H9 (cell line): ENCODE data around the gene WSCD2. TPM values are rescaled to one million over a fixed set of nuclear protein-coding genes. Genes with fewer than 3 reads are reported as not detected.

ENCODE experiments used
- DNase-seq: peaks from one replicate; pipeline ENCODE4 v3.0.0-alpha.2; 2017
- H2AFZ ChIP-seq: one replicate; pipeline ENCODE4 v1.6.1; 2013; ENCODE audit warnings: mild to moderate bottlenecking, low read length, control low read depth, moderate library complexity
- H2AK5ac ChIP-seq: 2 replicates; pipeline ENCODE4 v1.6.1; 2013; ENCODE audit warnings: low read length, control low read depth, mixed read lengths; ENCODE audit not compliant: insufficient read length
- H2BK120ac ChIP-seq: one replicate; pipeline ENCODE4 v1.6.1; 2013; ENCODE audit warnings: low read depth, mild to moderate bottlenecking, low read length, control low read depth, inconsistent platforms; ENCODE audit not compliant: poor library complexity, severe bottlenecking
- H2BK12ac ChIP-seq: 2 replicates; pipeline ENCODE4 v1.6.1; 2013; ENCODE audit warnings: low read length, control low read depth, mixed read lengths, low read depth; ENCODE audit not compliant: insufficient read length
- H2BK15ac ChIP-seq: 2 replicates; pipeline ENCODE4 v1.6.1; 2013; ENCODE audit warnings: low read depth, low read length, control low read depth
- H2BK20ac ChIP-seq: one replicate; pipeline ENCODE4 v1.6.1; 2013; ENCODE audit warnings: low read depth, mild to moderate bottlenecking, low read length, control low read depth, inconsistent platforms; ENCODE audit not compliant: poor library complexity, severe bottlenecking
- H2BK5ac ChIP-seq: 2 replicates; pipeline ENCODE4 v1.6.1; 2013; ENCODE audit warnings: low read length, control low read depth, mixed read lengths; ENCODE audit not compliant: insufficient read length
- H3K14ac ChIP-seq: 2 replicates; pipeline ENCODE4 v1.6.1; 2013; ENCODE audit warnings: low read length, control low read depth; ENCODE audit not compliant: insufficient read depth
- H3K18ac ChIP-seq: 2 replicates; pipeline ENCODE4 v1.6.1; 2013; ENCODE audit warnings: low read depth, mild to moderate bottlenecking, mixed read lengths, low read length, control low read depth; ENCODE audit not compliant: insufficient read length
- H3K23ac ChIP-seq: 2 replicates; pipeline ENCODE4 v1.6.1; 2013; ENCODE audit warnings: low read length, control low read depth, mixed read lengths, low read depth; ENCODE audit not compliant: insufficient read length
- H3K23me2 ChIP-seq: 2 replicates; pipeline ENCODE4 v1.6.1; 2013; ENCODE audit warnings: low read depth, mild to moderate bottlenecking, mixed read lengths, low read length, control low read depth; ENCODE audit not compliant: insufficient read length, poor library complexity, severe bottlenecking
- H3K27ac ChIP-seq: 2 replicates; pipeline ENCODE4 v1.5.1; 2013; ENCODE audit warnings: low read length, control low read depth, mixed read lengths, low read depth; ENCODE audit not compliant: insufficient read length
- H3K27me3 ChIP-seq: 2 replicates; pipeline ENCODE4 v1.6.1; 2013; ENCODE audit warnings: low read length, control low read depth, inconsistent platforms; ENCODE audit not compliant: insufficient read depth
- H3K4ac ChIP-seq: 2 replicates; pipeline ENCODE4 v1.6.1; 2013; ENCODE audit warnings: low read depth, mild to moderate bottlenecking, control low read depth, inconsistent platforms, low read length, moderate library complexity
- H3K4me1 ChIP-seq: 2 replicates; pipeline ENCODE4 v1.6.1; 2013; ENCODE audit warnings: low read length, control low read depth, inconsistent platforms; ENCODE audit not compliant: insufficient read depth
- H3K4me2 ChIP-seq: 2 replicates; pipeline ENCODE4 v1.6.1; 2013; ENCODE audit warnings: low read length, control low read depth, mixed read lengths; ENCODE audit not compliant: insufficient read length, insufficient read depth
- H3K56ac ChIP-seq: 2 replicates; pipeline ENCODE4 v1.6.1; 2013; ENCODE audit warnings: low read depth, mild to moderate bottlenecking, mixed read lengths, low read length, control low read depth; ENCODE audit not compliant: insufficient read length
- H3K79me1 ChIP-seq: 2 replicates; pipeline ENCODE4 v1.6.1; 2013; ENCODE audit warnings: low read depth, mild to moderate bottlenecking, moderate library complexity, low read length, control low read depth, inconsistent platforms; ENCODE audit not compliant: insufficient read depth, poor library complexity, severe bottlenecking
- H3K79me2 ChIP-seq: 2 replicates; pipeline ENCODE4 v1.6.1; 2013; ENCODE audit warnings: low read length, control low read depth, inconsistent platforms; ENCODE audit not compliant: insufficient read depth
- H3K9ac ChIP-seq: 2 replicates; pipeline ENCODE4 v1.6.1; 2013; ENCODE audit warnings: low read length, control low read depth, mixed read lengths; ENCODE audit not compliant: insufficient read length; ENCODE audit errors: extremely low read depth
- H3K9me3 ChIP-seq: one replicate; pipeline ENCODE4 v1.6.1; 2013; ENCODE audit warnings: low read depth, low read length, inconsistent platforms; ENCODE audit not compliant: control insufficient read depth
- H3T11ph ChIP-seq: one replicate; pipeline ENCODE4 v1.6.1; 2013; ENCODE audit warnings: mild to moderate bottlenecking, low read length, control low read depth, inconsistent platforms
- H4K20me1 ChIP-seq: one replicate; pipeline ENCODE4 v1.6.1; 2013; ENCODE audit not compliant: control insufficient read depth, insufficient read length, insufficient read depth
- H4K5ac ChIP-seq: 2 replicates; pipeline ENCODE4 v1.6.1; 2013; ENCODE audit warnings: low read depth, mild to moderate bottlenecking, mixed read lengths, low read length, control low read depth; ENCODE audit not compliant: insufficient read length
- H4K8ac ChIP-seq: replicated peaks from 2 replicates; pipeline ENCODE4 v1.6.1; 2013; ENCODE audit warnings: low read length, control low read depth, mixed read lengths, low read depth; ENCODE audit not compliant: insufficient read length
- H4K91ac ChIP-seq: 2 replicates; pipeline ENCODE4 v1.6.1; 2013; ENCODE audit warnings: low read depth, mild to moderate bottlenecking, moderate library complexity, mixed read lengths, low read length, control low read depth; ENCODE audit not compliant: insufficient read length
- H3K27ac Mint-ChIP-seq, 3 experiments: 2 replicates in 2 of 3; 3 replicates in 1 of 3; pipeline ENCODE4 v1.8.0; 2020 to 2021; ENCODE audit warnings: mixed read lengths in 3 of 3, mild to moderate bottlenecking in 1 of 3, moderate library complexity in 1 of 3
- H3K27me3 Mint-ChIP-seq: 2 replicates; pipeline ENCODE4 v1.8.0; 2021; ENCODE audit warnings: low read depth, mild to moderate bottlenecking, moderate library complexity, mixed read lengths
- H3K36me3 Mint-ChIP-seq, 3 experiments: 2 replicates in 2 of 3; 3 replicates in 1 of 3; pipeline ENCODE4 v1.8.0; 2020 to 2021; ENCODE audit warnings: low read depth in 3 of 3, mixed read lengths in 3 of 3; ENCODE audit not compliant: insufficient read depth in 1 of 3
- H3K4me1 Mint-ChIP-seq, 2 experiments: 2 replicates each; pipeline ENCODE4 v1.8.0; 2020; ENCODE audit warnings: mixed read lengths in 2 of 2
- H3K4me3 Mint-ChIP-seq, 2 experiments: 2 replicates in 1 of 2; 3 replicates in 1 of 2; pipeline ENCODE4 v1.8.0; 2020 to 2021; ENCODE audit warnings: mild to moderate bottlenecking in 2 of 2, mixed read lengths in 2 of 2, moderate library complexity in 1 of 2
- H3K9me3 Mint-ChIP-seq, 2 experiments: 2 replicates in 1 of 2; 3 replicates in 1 of 2; pipeline ENCODE4 v1.8.0; 2020; ENCODE audit warnings: mild to moderate bottlenecking in 2 of 2, mixed read lengths in 2 of 2, moderate library complexity in 1 of 2
- WGBS: extraction: QIAGEN DNeasy Blood & Tissue Kit; methylation state at CpG from one replicate; pipeline ENCODE4 v1.1.7; 2013; ENCODE audit warnings: missing lambda C conversion rate, low lambda C conversion rate, mixed read lengths; ENCODE audit not compliant: insufficient read length; ENCODE audit errors: extremely low coverage; 5-methylcytosine and 5-hydroxymethylcytosine counted together
- total RNA-seq: library from RNA; stranded (reverse); gene quantifications from 2 replicates; pipeline ENCODE4 v1.2.1, GENCODE V29; 2021
- TF ChIP-seq, protein P1 (sequence below): fragments of 200-600 bp; sonication (generic); conservative IDR thresholded peaks from 3 replicates; pipeline ENCODE4 v1.8.0; 2021; ENCODE audit warnings: antibody characterized with exemption, mild to moderate bottlenecking

The WSCD2 gene
- total RNA-seq, 1 experiment from 2014 or later = 0.92 TPM

- Histone ChIP-seq H2AFZ (no peak overlapping the region), H2BK120ac (no peak overlapping the region), H3K14ac (no peak overlapping the region), H3K56ac (no peak overlapping the region), H3K9me3 (no peaks in the 10 kb centered on the region), H3K79me1 (no peaks in the 10 kb centered on the region), H4K8ac (no peak overlapping the region), H2AK5ac (no peak overlapping the region), H4K91ac (no peak overlapping the region), H2BK15ac (no peak overlapping the region), H3K23ac (no peak overlapping the region), H4K5ac (no peak overlapping the region), H3K27me3 (no peaks in the 10 kb centered on the region), H2BK20ac (no peak overlapping the region), H3K27ac (no peak overlapping the region), H2BK12ac (no peak overlapping the region), H3T11ph (no peak overlapping the region), H3K4me2 (no peak overlapping the region), H3K4ac (no peak overlapping the region), H3K18ac (no peak overlapping the region), H3K79me2 (no peaks in the 10 kb centered on the region), H3K4me1 (peaks cover 7% of the 10 kb centered on the region), H4K20me1 (no peaks in the 10 kb centered on the region), H3K9ac (no peak overlapping the region), H2BK5ac (no peak overlapping the region), H3K23me2 (no peaks in the 10 kb centered on the region)
- no peaks in the 10 kb centered on the region; a peak in 1 of 5 replicates for H3K9me3 Mint-ChIP-seq
- H3K27me3 Mint-ChIP-seq = peaks cover 5% of the 10 kb centered on the region
- H3K4me3 Mint-ChIP-seq = no peak overlapping the region
- no peaks in the 10 kb centered on the region for H3K36me3 Mint-ChIP-seq
- no CpG with 5 or more reads among the region's 4 CpGs for WGBS
- TF ChIP-seq, protein P1, sequence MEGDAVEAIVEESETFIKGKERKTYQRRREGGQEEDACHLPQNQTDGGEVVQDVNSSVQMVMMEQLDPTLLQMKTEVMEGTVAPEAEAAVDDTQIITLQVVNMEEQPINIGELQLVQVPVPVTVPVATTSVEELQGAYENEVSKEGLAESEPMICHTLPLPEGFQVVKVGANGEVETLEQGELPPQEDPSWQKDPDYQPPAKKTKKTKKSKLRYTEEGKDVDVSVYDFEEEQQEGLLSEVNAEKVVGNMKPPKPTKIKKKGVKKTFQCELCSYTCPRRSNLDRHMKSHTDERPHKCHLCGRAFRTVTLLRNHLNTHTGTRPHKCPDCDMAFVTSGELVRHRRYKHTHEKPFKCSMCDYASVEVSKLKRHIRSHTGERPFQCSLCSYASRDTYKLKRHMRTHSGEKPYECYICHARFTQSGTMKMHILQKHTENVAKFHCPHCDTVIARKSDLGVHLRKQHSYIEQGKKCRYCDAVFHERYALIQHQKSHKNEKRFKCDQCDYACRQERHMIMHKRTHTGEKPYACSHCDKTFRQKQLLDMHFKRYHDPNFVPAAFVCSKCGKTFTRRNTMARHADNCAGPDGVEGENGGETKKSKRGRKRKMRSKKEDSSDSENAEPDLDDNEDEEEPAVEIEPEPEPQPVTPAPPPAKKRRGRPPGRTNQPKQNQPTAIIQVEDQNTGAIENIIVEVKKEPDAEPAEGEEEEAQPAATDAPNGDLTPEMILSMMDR = no peak
- H3K27ac Mint-ChIP-seq = peak overlapping the region in 1 of 3 experiments; percentile 1; a peak in 1 of 7 replicates
- peak; percentile 53 for DNase-seq
- peaks cover 21 to 30% of the 10 kb centered on the region in 2 experiments for H3K4me1 Mint-ChIP-seq
Observed at GRCh38 chr12:108253540-108253939, 124.5 kb downstream of the WSCD2 start.
